T-cell (primary cell): Measurements from ENCODE around the gene RGS8. TPM values are rescaled to one million over a fixed set of nuclear protein-coding genes. Genes with fewer than 3 reads are reported as not detected.

Experiments
- ATAC-seq, 4 experiments: fragments of 200-7000 bp in 3 of 4; fragments of 150-1000 bp in 1 of 4; cut with Tn5 transposase; replicated peaks in 1 of 4; 1 replicate in 3 of 4; 2 replicates in 1 of 4; pipeline ENCODE4 v1.10.0; 2021; ENCODE audit warnings: moderate library complexity in 3 of 4, mild to moderate bottlenecking in 2 of 4, moderate number of reproducible peaks in 1 of 4
- CTCF ChIA-PET, 2 donors: fragments of 300-600 bp; sonication (Branson Sonifier 250); formaldehyde crosslinking; loops; one replicate each; lab custom pipeline; 2022; ENCODE audit warnings: antibody characterized with exemption in 2 of 2; lab: Charles Lee
- POLR2A ChIA-PET, 2 donors: fragments of 300-600 bp; sonication (Branson Sonifier 250); formaldehyde crosslinking; loops; one replicate each; lab custom pipeline; 2022; ENCODE audit warnings: antibody characterized with exemption in 2 of 2; lab: Charles Lee
- DNase-seq, 35 experiments: peaks; one replicate each; pipeline versions ENCODE4 v3.0.0 to v3.0.0-alpha.2; 2013 to 2023
- H3K27ac ChIP-seq: one replicate; pipeline ENCODE4 v1.5.1; 2013; ENCODE audit warnings: low read length
- H3K27me3 ChIP-seq, 2 experiments: replicated peaks in 1 of 2; 1 replicate in 1 of 2; 2 replicates in 1 of 2; pipeline versions ENCODE4 v1.6.1 to v1.7.0; 2013; ENCODE audit warnings: low read length in 1 of 2, mixed read lengths in 1 of 2; ENCODE audit not compliant: control insufficient read depth in 2 of 2, insufficient read depth in 2 of 2; ENCODE audit errors: extremely low read depth in 1 of 2
- H3K36me3 ChIP-seq, 2 donors: 1 replicate in 1 of 2; 2 replicates in 1 of 2; pipeline versions ENCODE4 v1.6.1 to v1.7.0; 2013; ENCODE audit warnings: low read length in 1 of 2; ENCODE audit not compliant: control insufficient read depth in 2 of 2, insufficient read depth in 1 of 2; ENCODE audit errors: extremely low read depth in 1 of 2
- H3K4me1 ChIP-seq, 2 experiments: 1 replicate in 1 of 2; 2 replicates in 1 of 2; pipeline versions ENCODE4 v1.6.1 to v1.7.0; 2013; ENCODE audit warnings: low read length in 2 of 2, mixed read lengths in 1 of 2; ENCODE audit not compliant: insufficient read depth in 2 of 2, control insufficient read depth in 1 of 2; ENCODE audit errors: extremely low read depth in 1 of 2
- H3K4me3 ChIP-seq, 2 donors: 1 replicate in 1 of 2; 2 replicates in 1 of 2; pipeline versions ENCODE4 v1.5.1 to v1.7.0; 2013; ENCODE audit warnings: mild to moderate bottlenecking in 2 of 2, low read length in 1 of 2, moderate library complexity in 1 of 2; ENCODE audit not compliant: control insufficient read depth in 1 of 2; ENCODE audit errors: extremely low read depth in 1 of 2
- H3K9me3 ChIP-seq: 2 replicates; pipeline ENCODE4 v1.7.0; 2013
- H3K27ac Mint-ChIP-seq, 2 donors: one replicate each; pipeline ENCODE4 v1.8.0; 2020 to 2021; ENCODE audit warnings: mild to moderate bottlenecking in 2 of 2, mixed read lengths in 2 of 2
- H3K27me3 Mint-ChIP-seq, 2 donors: one replicate each; pipeline ENCODE4 v1.8.0; 2021 to 2022; ENCODE audit warnings: mixed read lengths in 2 of 2
- H3K36me3 Mint-ChIP-seq: one replicate; pipeline ENCODE4 v1.8.0; 2021; ENCODE audit warnings: mixed read lengths
- H3K4me1 Mint-ChIP-seq, 3 donors: one replicate each; pipeline ENCODE4 v1.8.0; 2020 to 2022; ENCODE audit warnings: mixed read lengths in 3 of 3, mild to moderate bottlenecking in 1 of 3
- H3K4me3 Mint-ChIP-seq, 3 donors: one replicate each; pipeline ENCODE4 v1.8.0; 2020 to 2022; ENCODE audit warnings: mild to moderate bottlenecking in 3 of 3, mixed read lengths in 3 of 3, moderate library complexity in 3 of 3
- H3K9me3 Mint-ChIP-seq, 3 donors: one replicate each; pipeline ENCODE4 v1.8.0; 2020 to 2022; ENCODE audit warnings: mixed read lengths in 3 of 3
- WGBS: methylation state at CpG from one replicate; pipeline ENCODE4 v1.1.5; 2013; ENCODE audit warnings: missing lambda C conversion rate; ENCODE audit not compliant: insufficient coverage; 5-methylcytosine and 5-hydroxymethylcytosine counted together
- total RNA-seq, 35 experiments: library from RNA in 6 of 35; stranded (reverse) in 6 of 35; fragments of 120-200 nt in 1 of 35; gene quantifications; one replicate each; pipeline versions ENCODE4 v1.2.1 to v1.2.4 and lab custom pipeline; 2013 to 2026

RGS8 gene
- total RNA-seq, 5 donors from 2014 or later (not counting 1 experiment from before 2014, with no cell fraction given), result not detected

DNA sequence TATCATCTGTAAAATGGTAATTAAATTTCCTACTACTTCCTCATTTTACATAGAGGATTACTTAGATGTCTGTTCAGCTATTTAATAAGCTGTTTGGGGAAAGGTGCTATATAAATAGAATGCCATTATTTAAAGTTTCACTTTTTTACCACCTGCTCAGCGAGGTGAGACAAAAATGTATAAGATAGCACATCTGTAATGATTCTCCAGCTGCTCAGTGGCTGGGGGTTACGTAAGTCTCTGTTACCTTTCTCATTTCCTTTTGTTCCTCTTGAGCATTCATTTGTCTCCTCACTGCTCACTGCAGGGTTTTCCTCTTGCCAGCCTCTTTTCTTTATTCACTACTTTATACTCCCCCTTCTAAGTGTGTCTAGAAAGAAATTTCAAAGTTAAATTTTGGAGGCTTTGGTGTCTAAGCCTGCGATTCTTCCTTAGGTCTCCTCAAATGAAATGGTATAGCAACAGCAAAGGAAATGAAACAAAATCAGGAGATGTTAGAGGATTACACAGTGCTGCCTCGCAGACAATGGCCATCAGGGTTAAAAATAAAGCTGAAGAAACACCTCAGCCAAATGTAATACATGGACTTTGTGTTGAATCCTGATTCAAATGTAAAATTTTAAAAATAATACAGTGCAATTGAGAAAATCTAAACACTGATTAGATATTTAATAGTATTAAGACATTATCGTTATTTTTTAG, 6.8 kb downstream of the RGS8 start:
- no CpG with 5 or more reads among the region's 5 CpGs for WGBS
- Mint-ChIP-seq H3K4me1 (no peaks in the 10 kb centered on the region), H3K4me3 (no peak overlapping the region), H3K9me3 (no peaks in the 10 kb centered on the region), H3K36me3 (no peaks in the 10 kb centered on the region), H3K27ac (no peak overlapping the region), H3K27me3 (peaks cover 4 to 9% of the 10 kb centered on the region in 2 donors)
- Histone ChIP-seq H3K4me1 (no peaks in the 10 kb centered on the region), H3K27ac (no peak overlapping the region), H3K36me3 (no peaks in the 10 kb centered on the region), H3K27me3 (peaks cover 0 to 3% of the 10 kb centered on the region in 2 experiments), H3K4me3 (no peak overlapping the region), H3K9me3 (no peaks in the 10 kb centered on the region)
- ATAC-seq, result no peak
- DNase-seq, result no peak
- ChIA-PET POLR2A (no interaction called here), CTCF (interaction anchor here in 1 of 2 donors (0.5 kb wide), 1 partner anchor 1100 kb away, joined by 3 read pairs; no protein-coding TSS in a partner anchor)

DNA sequence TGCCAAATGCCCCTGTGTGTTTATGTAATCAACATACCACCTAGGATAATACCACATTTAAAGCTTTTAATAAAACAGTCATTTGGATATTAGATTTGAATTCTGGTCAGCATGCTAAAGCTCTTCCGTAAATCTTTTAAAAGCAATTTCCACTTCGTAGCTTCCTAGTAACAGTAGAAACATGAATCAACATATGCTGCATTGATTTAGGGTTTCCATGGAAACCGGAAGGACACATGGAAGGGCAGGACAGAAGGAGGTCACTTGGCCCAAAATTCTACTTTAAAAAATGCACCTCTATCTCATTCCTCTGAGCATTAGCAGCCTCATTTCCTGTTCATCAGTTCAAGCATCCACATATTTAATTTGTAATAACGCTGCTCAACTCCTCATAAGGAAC, 8.1 kb downstream of the RGS8 start:
- Histone ChIP-seq H3K27me3 (peaks cover 5 to 10% of the 10 kb centered on the region in 2 experiments), H3K36me3 (no peaks in the 10 kb centered on the region), H3K4me3 (no peak overlapping the region), H3K27ac (no peak overlapping the region), H3K4me1 (no peaks in the 10 kb centered on the region), H3K9me3 (no peaks in the 10 kb centered on the region)
- 86% methylated on average over 4 of the region's 4 CpGs for WGBS
- ChIA-PET POLR2A (no interaction called here), CTCF (interaction anchor here in 1 of 2 donors (1.1 kb wide), 1 partner anchor 75 kb away, joined by 3 read pairs; no protein-coding TSS in a partner anchor)
- no peaks in the 10 kb centered on the region for H3K36me3 Mint-ChIP-seq
- no peak overlapping the region for H3K27ac Mint-ChIP-seq
- H3K27me3 Mint-ChIP-seq, result peaks cover 7 to 12% of the 10 kb centered on the region in 2 donors
- peaks cover 0 to 3% (median 0%) of the 10 kb centered on the region in 3 donors for H3K4me1 Mint-ChIP-seq
- DNase-seq (no peak), ATAC-seq (no peak)
- no peak overlapping the region for H3K4me3 Mint-ChIP-seq
- H3K9me3 Mint-ChIP-seq, result no peaks in the 10 kb centered on the region

DNA sequence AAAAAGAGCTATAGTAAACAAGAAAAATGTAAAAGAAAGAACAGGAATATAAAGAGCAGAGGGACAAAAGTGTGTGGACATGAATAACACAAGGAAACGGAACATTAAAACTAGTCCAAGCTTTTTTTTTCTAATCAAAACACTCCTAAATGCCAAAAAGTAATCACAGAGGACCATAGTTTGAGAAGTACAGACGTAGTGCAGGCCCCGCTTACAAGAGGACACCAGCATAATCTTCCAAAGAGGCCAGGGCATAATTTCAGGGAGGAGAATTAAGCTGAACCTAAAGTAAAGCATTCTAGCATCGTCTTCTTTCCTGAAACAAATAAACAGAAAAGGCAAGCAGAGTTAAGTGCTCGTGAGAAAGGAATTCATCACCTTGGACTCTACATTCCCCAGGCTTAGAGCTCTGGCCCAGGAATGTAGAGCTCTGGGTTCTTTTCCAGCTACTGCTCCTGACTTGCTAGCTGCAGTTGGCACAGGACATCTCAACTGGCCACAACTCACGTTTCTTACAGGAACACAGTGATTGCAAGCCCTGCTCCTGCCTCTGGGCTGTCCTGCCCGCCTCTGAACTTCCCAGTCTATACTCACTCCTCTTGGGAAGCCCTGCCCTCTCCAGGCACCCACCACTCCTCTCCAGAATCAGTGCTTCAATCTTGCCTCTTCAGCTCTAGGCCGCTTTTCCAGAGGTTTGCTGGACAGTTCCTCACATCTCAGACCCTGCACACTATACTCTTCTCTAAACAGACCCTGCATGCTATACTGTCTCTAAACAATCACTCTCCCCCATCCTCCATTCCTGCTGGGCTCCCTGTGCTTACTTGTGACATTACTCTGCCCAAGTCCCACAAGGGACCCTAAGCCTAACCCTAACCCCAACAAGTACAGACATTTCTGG, 9.8 kb downstream of the RGS8 start:
- Histone ChIP-seq H3K4me3 (no peak overlapping the region), H3K27ac (no peak overlapping the region), H3K4me1 (no peaks in the 10 kb centered on the region), H3K36me3 (no peaks in the 10 kb centered on the region), H3K9me3 (no peaks in the 10 kb centered on the region), H3K27me3 (peaks cover 5 to 14% of the 10 kb centered on the region in 2 experiments)
- Mint-ChIP-seq H3K9me3 (no peaks in the 10 kb centered on the region), H3K4me3 (no peak overlapping the region), H3K27me3 (peaks cover 10 to 19% of the 10 kb centered on the region in 2 donors), H3K36me3 (no peaks in the 10 kb centered on the region), H3K4me1 (peaks cover 0 to 6% (median 0%) of the 10 kb centered on the region in 3 donors), H3K27ac (no peak overlapping the region)
- DNase-seq, result no peak
- POLR2A ChIA-PET, result no interaction called here
- ATAC-seq, result no peak
- CTCF ChIA-PET, result interaction anchor here in 1 of 2 donors (0.5 kb wide), 1 partner anchor 18 kb away, joined by 3 read pairs; no protein-coding TSS in a partner anchor
- 78% methylated on average over 6 of the region's 8 CpGs for WGBS

DNA sequence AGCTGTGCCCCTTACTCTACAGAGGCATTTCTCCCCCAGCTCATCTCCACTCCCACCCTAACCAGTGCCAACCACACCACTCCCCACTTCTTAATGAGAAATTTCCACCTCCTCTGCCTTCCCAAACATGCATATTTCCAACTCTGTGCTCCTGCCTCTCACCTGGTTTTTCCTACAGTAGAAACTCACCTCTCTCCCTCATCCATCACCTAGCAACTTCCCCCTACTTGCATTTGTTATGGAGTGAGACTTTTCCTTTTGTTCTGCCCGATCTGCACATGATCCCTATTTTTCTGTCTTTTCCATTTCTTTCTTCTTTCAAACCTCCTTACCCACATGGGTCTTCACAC, 11.9 kb downstream of the RGS8 start:
- Mint-ChIP-seq H3K4me1 (peaks cover 0 to 6% (median 0%) of the 10 kb centered on the region in 3 donors), H3K36me3 (no peaks in the 10 kb centered on the region), H3K27ac (no peak overlapping the region), H3K4me3 (no peak overlapping the region), H3K9me3 (no peaks in the 10 kb centered on the region), H3K27me3 (peaks cover 10 to 19% of the 10 kb centered on the region in 2 donors)
- Histone ChIP-seq H3K9me3 (no peaks in the 10 kb centered on the region), H3K4me1 (no peaks in the 10 kb centered on the region), H3K27me3 (peaks cover 5 to 14% of the 10 kb centered on the region in 2 experiments), H3K4me3 (no peak overlapping the region), H3K27ac (no peak overlapping the region), H3K36me3 (no peaks in the 10 kb centered on the region)
- ATAC-seq (no peak), DNase-seq (no peak)
- no CpG with 5 or more reads among the region's 1 CpG for WGBS
- ChIA-PET POLR2A (no interaction called here), CTCF (no interaction called here)

DNA sequence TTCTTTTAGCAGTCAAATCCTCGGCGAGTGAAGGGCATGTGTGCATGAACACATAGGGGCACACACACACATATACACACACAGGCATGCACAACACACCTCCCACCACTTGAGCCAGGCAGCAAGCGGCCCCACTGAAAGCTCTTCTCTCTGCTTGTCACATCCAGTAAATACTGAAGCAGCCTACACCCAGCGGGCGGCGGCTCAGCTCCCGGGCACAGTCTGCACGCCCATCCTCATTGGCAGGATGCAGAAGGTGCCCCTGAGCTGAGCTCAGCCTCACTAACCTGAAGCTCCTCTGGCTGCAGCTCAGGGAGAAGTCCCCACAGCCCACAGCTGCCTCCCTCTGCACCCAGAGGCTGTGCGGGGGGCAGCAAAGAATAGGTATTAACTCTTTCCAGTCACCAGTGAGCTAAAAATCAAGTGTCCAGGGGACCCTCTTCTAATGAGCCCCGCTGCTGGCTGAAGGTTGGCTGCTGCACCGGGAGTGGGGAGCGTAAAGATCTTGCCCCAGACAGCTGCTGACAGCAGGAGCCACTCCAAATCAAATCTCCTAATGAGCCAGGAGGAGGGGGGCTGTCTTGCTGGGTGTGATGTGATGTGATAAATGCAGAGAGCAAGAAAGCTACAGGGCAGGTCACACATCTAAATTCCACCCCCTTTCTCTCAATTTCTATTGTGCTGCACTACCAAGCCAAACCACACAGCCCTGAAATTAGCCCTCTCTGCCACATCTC, 12.5 kb downstream of the RGS8 start:
- Histone ChIP-seq H3K27ac (no peak overlapping the region), H3K9me3 (no peaks in the 10 kb centered on the region), H3K4me1 (no peaks in the 10 kb centered on the region), H3K4me3 (no peak overlapping the region), H3K27me3 (peaks cover 5 to 14% of the 10 kb centered on the region in 2 experiments), H3K36me3 (no peaks in the 10 kb centered on the region)
- POLR2A ChIA-PET, result no interaction called here
- H3K4me1 Mint-ChIP-seq, result peaks cover 0 to 6% (median 0%) of the 10 kb centered on the region in 3 donors
- ATAC-seq (no peak), DNase-seq (no peak)
- H3K9me3 Mint-ChIP-seq, result no peaks in the 10 kb centered on the region
- 59% methylated on average over 5 of the region's 12 CpGs for WGBS
- no peak overlapping the region for H3K4me3 Mint-ChIP-seq
- peaks cover 10 to 19% of the 10 kb centered on the region in 2 donors for H3K27me3 Mint-ChIP-seq
- no peak overlapping the region for H3K27ac Mint-ChIP-seq
- CTCF ChIA-PET, result no interaction called here
- H3K36me3 Mint-ChIP-seq, result no peaks in the 10 kb centered on the region
